Ascending aorta (tissue), 2 donors: Measurements from ENCODE around the gene COLEC11. TPM values are rescaled to one million over a fixed set of nuclear protein-coding genes. Genes with fewer than 3 reads are reported as not detected.

Source experiments
- DNase-seq, 2 donors: peaks; one replicate each; pipeline ENCODE4 v3.0.0-alpha.2; 2019; ENCODE audit warnings: low spot score in 2 of 2
- H3K27ac ChIP-seq, 2 donors: fragments of 200-600 bp; sonication (generic); one replicate each; pipeline ENCODE4 v1.5.1; 2016 to 2017; ENCODE audit warnings: mild to moderate bottlenecking in 1 of 2
- H3K27me3 ChIP-seq: fragments of 200-600 bp; sonication (generic); one replicate; pipeline ENCODE4 v1.5.1; 2017
- H3K36me3 ChIP-seq, 2 donors: fragments of 200-600 bp; sonication (generic); one replicate each; pipeline ENCODE4 v1.5.1; 2016
- H3K4me1 ChIP-seq, 2 donors: fragments of 200-600 bp; sonication (generic); one replicate each; pipeline ENCODE4 v1.5.1; 2016 to 2017; ENCODE audit warnings: mild to moderate bottlenecking in 1 of 2
- H3K4me3 ChIP-seq, 2 donors: fragments of 200-600 bp; sonication (generic); one replicate each; pipeline ENCODE4 v1.5.1; 2016 to 2017; ENCODE audit warnings: mild to moderate bottlenecking in 1 of 2
- H3K9me3 ChIP-seq, 2 donors: fragments of 200-600 bp; sonication (generic); one replicate each; pipeline ENCODE4 v1.5.1; 2016
- intact Hi-C: fragments of 100-400 bp; cut with DNase I; formaldehyde crosslinking; loops from one replicate; pipeline ENCODE4 v1.15.1; 2023
- total RNA-seq: library from RNA; depleted of rRNA; stranded (reverse); fragments of >200 nt; gene quantifications from one replicate; pipeline ENCODE4 v1.1.0, GENCODE V29; 2016
- TF ChIP-seq, protein P1 (sequence below), 3 experiments: fragments of 200-600 bp in 2 of 3; fragments of 450-650 bp in 1 of 3; sonication (generic) in 2 of 3; IDR thresholded peaks; one replicate each; pipeline ENCODE4 v1.5.1; 2016 to 2019; ENCODE audit warnings: antibody characterized with exemption in 3 of 3, mild to moderate bottlenecking in 1 of 3, moderate library complexity in 1 of 3

The COLEC11 gene
- total RNA-seq, 1 donor from 2014 or later, result 0.75 TPM

DNA sequence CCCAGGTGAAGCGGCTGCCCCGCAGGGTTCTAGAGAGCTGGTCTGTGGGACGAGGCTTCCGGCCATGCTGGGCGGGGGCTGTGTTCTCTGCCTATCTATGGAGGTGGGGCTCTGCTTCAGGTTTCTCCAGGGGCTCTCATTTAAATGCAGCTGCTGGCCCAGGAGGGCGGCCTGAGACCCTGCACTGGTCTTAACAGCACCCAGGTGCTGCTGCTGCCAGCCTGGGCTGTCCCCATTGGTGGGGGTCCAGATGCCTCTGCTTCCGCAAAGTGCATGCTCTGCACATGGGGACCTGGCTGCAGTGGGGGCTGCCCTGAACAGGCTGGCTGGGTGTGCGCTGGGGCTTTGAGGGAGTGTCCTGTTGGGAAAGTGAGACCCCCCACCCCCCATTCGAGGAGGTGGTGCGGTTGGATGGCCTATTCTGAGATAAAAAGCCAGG lies 33.3 kb downstream of the COLEC11 start:
- H3K36me3 ChIP-seq, result no peaks in the 10 kb centered on the region
- DNase-seq, result peak in 1 of 2 donors; percentile 53
- H3K9me3 ChIP-seq, result no peaks in the 10 kb centered on the region
- intact Hi-C loops, result no loop called here
- TF ChIP-seq, protein P1, sequence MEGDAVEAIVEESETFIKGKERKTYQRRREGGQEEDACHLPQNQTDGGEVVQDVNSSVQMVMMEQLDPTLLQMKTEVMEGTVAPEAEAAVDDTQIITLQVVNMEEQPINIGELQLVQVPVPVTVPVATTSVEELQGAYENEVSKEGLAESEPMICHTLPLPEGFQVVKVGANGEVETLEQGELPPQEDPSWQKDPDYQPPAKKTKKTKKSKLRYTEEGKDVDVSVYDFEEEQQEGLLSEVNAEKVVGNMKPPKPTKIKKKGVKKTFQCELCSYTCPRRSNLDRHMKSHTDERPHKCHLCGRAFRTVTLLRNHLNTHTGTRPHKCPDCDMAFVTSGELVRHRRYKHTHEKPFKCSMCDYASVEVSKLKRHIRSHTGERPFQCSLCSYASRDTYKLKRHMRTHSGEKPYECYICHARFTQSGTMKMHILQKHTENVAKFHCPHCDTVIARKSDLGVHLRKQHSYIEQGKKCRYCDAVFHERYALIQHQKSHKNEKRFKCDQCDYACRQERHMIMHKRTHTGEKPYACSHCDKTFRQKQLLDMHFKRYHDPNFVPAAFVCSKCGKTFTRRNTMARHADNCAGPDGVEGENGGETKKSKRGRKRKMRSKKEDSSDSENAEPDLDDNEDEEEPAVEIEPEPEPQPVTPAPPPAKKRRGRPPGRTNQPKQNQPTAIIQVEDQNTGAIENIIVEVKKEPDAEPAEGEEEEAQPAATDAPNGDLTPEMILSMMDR (IDR thresholded peaks at IDR 0.05), result no peak
- H3K4me1 ChIP-seq, result no peaks in the 10 kb centered on the region
- no peak overlapping the region for H3K4me3 ChIP-seq
- no peaks in the 10 kb centered on the region for H3K27me3 ChIP-seq
- no peak overlapping the region for H3K27ac ChIP-seq

- TF ChIP-seq, protein P1 (IDR thresholded peaks at IDR 0.05), result no peak
- intact Hi-C loops, result no loop called here
- no peak overlapping the region for H3K27ac ChIP-seq
- H3K4me1 ChIP-seq, result no peaks in the 10 kb centered on the region
- no peaks in the 10 kb centered on the region for H3K9me3 ChIP-seq
- H3K27me3 ChIP-seq, result no peaks in the 10 kb centered on the region
- H3K4me3 ChIP-seq, result no peak overlapping the region
- no peaks in the 10 kb centered on the region for H3K36me3 ChIP-seq
- DNase-seq, result peak in 1 of 2 donors; percentile 37
These were observed 33.9 kb downstream of the COLEC11 start for GRCh38 chr2:3628800-3629199.

- H3K4me1 ChIP-seq, result no peaks in the 10 kb centered on the region
- H3K4me3 ChIP-seq, result no peak overlapping the region
- no peak overlapping the region for H3K27ac ChIP-seq
- intact Hi-C loops, result no loop called here
- TF ChIP-seq, protein P1 (IDR thresholded peaks at IDR 0.05), result no peak
- no peaks in the 10 kb centered on the region for H3K27me3 ChIP-seq
- no peak for DNase-seq
- H3K36me3 ChIP-seq, result no peaks in the 10 kb centered on the region
- H3K9me3 ChIP-seq, result no peaks in the 10 kb centered on the region
These were observed 35.7 kb downstream of the COLEC11 start for GRCh38 chr2:3630631-3631030.

DNA sequence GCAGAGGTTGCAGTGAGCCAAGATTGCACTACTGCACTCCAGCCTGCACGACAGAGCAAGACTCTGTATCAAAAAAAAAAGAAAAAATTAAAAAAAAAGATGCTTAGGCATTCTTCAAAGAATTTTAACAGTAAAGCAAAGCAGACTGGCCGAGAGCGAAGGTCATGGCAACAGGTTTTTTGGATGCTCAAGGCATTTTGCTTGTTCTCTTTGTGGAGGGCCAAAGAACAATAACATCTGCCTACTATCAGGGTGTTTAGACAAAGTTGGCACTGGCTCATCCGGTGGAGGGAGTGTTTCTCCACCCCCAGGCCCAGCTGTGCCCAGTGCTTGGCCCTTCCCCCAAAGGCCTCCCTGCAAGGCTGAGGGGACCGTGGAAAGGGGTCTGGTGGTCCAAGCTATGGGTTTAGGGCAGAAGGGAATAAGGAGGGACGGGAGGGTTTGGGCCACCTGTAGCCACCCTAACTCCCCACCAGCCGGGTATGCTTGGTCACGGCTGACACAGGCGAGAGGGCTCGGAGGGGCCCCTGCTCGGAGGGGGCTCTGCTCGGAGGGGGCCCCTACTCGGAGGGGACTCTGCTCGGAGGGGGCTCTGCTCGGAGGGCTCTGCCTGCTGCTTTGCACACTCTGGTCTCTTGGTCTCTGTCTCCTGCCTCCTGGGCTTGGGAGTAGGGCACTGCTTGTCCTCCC lies 36.4 kb downstream of the COLEC11 start:
- no peak overlapping the region for H3K4me3 ChIP-seq
- H3K4me1 ChIP-seq, result no peaks in the 10 kb centered on the region
- H3K9me3 ChIP-seq, result no peaks in the 10 kb centered on the region
- no peak overlapping the region for H3K27ac ChIP-seq
- TF ChIP-seq, protein P1 (IDR thresholded peaks at IDR 0.05), result no peak
- peak in 1 of 2 donors; percentile 56 for DNase-seq
- no peaks in the 10 kb centered on the region for H3K27me3 ChIP-seq
- intact Hi-C loops, result no loop called here
- no peaks in the 10 kb centered on the region for H3K36me3 ChIP-seq

DNA sequence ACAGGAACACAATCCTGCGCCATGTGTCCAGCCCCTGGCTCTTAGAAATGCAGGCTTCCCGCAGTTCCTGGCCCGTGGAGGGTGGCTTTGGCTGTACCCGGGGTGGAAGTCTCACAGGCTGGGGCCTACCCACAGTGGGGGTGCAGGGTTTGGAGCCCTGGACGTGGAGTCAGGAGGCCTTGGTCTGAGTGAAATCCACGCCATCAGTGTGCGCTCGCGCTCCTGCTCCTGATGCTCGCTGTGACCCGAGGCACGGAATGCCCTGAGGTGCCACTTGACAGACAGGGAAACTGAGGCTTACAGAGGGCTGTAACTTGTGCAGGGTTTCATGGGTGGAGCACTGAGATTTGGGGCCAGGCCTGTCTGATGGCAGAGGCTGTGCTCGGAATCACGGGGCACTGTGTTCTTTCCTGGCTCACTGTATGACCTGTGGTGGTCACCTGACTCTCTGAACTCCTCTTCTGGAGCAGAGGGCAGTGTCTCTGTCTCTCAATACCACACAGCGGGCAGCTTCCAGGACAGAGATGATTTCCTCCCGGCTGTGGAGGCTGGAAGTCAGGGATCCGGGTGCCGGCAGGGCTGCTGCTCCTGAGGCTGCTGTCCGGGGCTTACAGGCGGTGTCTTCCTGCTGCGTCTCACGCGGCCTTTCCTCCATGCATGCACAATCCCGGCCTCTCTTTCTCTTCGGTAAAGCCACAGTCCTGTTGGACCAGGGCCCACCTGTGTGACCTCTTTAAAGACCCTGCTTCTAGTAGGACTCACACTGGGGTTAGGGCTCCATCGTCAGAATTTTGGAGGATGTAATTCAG lies 37.1 kb downstream of the COLEC11 start:
- peak in 1 of 2 donors; percentile 53 for DNase-seq
- H3K27ac ChIP-seq, result no peak overlapping the region
- H3K4me3 ChIP-seq, result no peak overlapping the region
- TF ChIP-seq, protein P1 (IDR thresholded peaks at IDR 0.05), result no peak
- no peaks in the 10 kb centered on the region for H3K4me1 ChIP-seq
- no peaks in the 10 kb centered on the region for H3K27me3 ChIP-seq
- no peaks in the 10 kb centered on the region for H3K9me3 ChIP-seq
- no peaks in the 10 kb centered on the region for H3K36me3 ChIP-seq
- intact Hi-C loops, result no loop called here
